A204.1 (cell line): Measurements from ENCODE around the gene PIK3AP1.
"Not testable (repeated sequence)": the region's sequence is repeated elsewhere in the genome, so short reads cannot be mapped to it uniquely, and the experiment has no call there.

Experiments used
- FAIRE-seq: peaks from 2 replicates; lab custom pipeline; 2012; peaks lifted over from hg19 to GRCh38; lab: Jason Lieb, UNC

PIK3AP1 gene

GRCh38 chr10:96719850-96720421 is 378 bp downstream of the PIK3AP1 start:
- no peak for FAIRE-seq

- FAIRE-seq, result no peak
Observed at GRCh38 chr10:96719200-96719599, 1.1 kb downstream of the PIK3AP1 start.

GRCh38 chr10:96718304-96718990 is 1.9 kb downstream of the PIK3AP1 start:
- no peak for FAIRE-seq

- FAIRE-seq, result no peak
Observed at GRCh38 chr10:96716390-96716789, 3.9 kb downstream of the PIK3AP1 start.

- no peak for FAIRE-seq
Observed at GRCh38 chr10:96714746-96715255, 5.5 kb downstream of the PIK3AP1 start.

GRCh38 chr10:96714031-96714590 is 6.2 kb downstream of the PIK3AP1 start:
- FAIRE-seq, result no peak

GRCh38 chr10:96712662-96713271 is 7.5 kb downstream of the PIK3AP1 start:
- no peak for FAIRE-seq

- no peak for FAIRE-seq
Observed at GRCh38 chr10:96711048-96711728, 9.1 kb downstream of the PIK3AP1 start.

- FAIRE-seq, result no peak
Observed at GRCh38 chr10:96709525-96709924, 10.8 kb downstream of the PIK3AP1 start.

- FAIRE-seq, result no peak
Observed at GRCh38 chr10:96708996-96709395, 11.3 kb downstream of the PIK3AP1 start.

- FAIRE-seq, result no peak
Observed at GRCh38 chr10:96708456-96708855, 11.9 kb downstream of the PIK3AP1 start.

GRCh38 chr10:96706331-96706853 is 13.9 kb downstream of the PIK3AP1 start:
- FAIRE-seq, result no peak

GRCh38 chr10:96705134-96705533 is 15.2 kb downstream of the PIK3AP1 start:
- no peak for FAIRE-seq

- FAIRE-seq, result no peak
Observed at GRCh38 chr10:96704563-96704962, 15.8 kb downstream of the PIK3AP1 start.

GRCh38 chr10:96703358-96703757 is 17.0 kb downstream of the PIK3AP1 start:
- no peak for FAIRE-seq

- no peak for FAIRE-seq
Observed at GRCh38 chr10:96701265-96701664, 19.0 kb downstream of the PIK3AP1 start.

- FAIRE-seq, result no peak
Observed at GRCh38 chr10:96700374-96701099, 19.8 kb downstream of the PIK3AP1 start.

- FAIRE-seq, result no peak
Observed at GRCh38 chr10:96699613-96700012, 20.7 kb downstream of the PIK3AP1 start.

- not testable (repeated sequence) for FAIRE-seq
Observed at GRCh38 chr10:96698305-96698704, 22.0 kb downstream of the PIK3AP1 start.

- no peak for FAIRE-seq
Observed at GRCh38 chr10:96697438-96697837, 22.9 kb downstream of the PIK3AP1 start.

- no peak for FAIRE-seq
Observed at GRCh38 chr10:96696845-96697425, 23.4 kb downstream of the PIK3AP1 start.
